AG04449 (cell line): ENCODE data around the gene LCP2.

Experiments used
- CTCF ChIA-PET: fragments of 350-600 bp; formaldehyde crosslinking; extraction: SDS; loops from one replicate; lab custom pipeline; 2021; ENCODE audit warnings: antibody characterized with exemption; lab: Yijun Ruan, JAX
- POLR2A ChIA-PET: fragments of 400-600, 350-600 bp; formaldehyde crosslinking; extraction: SDS; loops from one replicate; lab custom pipeline; 2020; ENCODE audit warnings: antibody characterized with exemption, inconsistent platforms; lab: Yijun Ruan, JAX
- DNase-seq: peaks from one replicate; pipeline ENCODE4 v3.0.0-alpha.2; 2010; ENCODE audit warnings: low read depth, low spot score
- H3K4me3 ChIP-seq: 2 replicates; pipeline ENCODE4 v1.5.1; 2011; ENCODE audit warnings: low read depth, mild to moderate bottlenecking, control low read depth, low read length
- CTCF ChIP-seq: IDR thresholded peaks from one replicate; pipeline ENCODE4 v1.5.1; 2011; ENCODE audit warnings: mild to moderate bottlenecking, moderate library complexity, low read length, control low read depth, inconsistent platforms; ENCODE audit not compliant: insufficient read depth; ENCODE audit errors: missing control alignments

The LCP2 gene

GRCh38 chr5:170301981-170302652, 4.5 kb upstream of the LCP2 start:
- H3K4me3 ChIP-seq: no peak overlapping the region
- ChIA-PET POLR2A (no interaction called here), CTCF (no interaction called here)
- DNase-seq: no peak
- no peak for TF ChIP-seq CTCF

DNA sequence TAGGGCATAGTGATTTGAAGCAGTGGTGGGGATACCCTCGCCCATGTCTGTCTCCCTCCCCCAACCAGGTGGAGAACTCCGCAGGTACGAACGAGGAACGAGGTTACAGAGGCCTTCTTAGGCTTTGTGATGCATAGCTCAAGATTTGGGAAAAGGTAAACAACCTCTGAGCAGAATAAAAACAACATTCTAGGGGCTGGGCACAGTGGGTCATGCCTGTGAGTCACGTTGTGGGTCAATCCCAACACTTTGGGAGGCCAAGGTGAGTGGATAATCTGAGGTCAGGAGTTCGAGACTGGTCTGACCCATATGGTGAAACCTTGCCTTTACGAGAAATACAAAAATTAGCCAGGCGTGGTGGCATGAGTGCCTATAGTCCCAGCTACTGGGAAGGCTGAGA, 3.6 kb upstream of the LCP2 start:
- H3K4me3 ChIP-seq: no peak overlapping the region

GRCh38 chr5:170300361-170301013, 2.9 kb upstream of the LCP2 start:
- no peak for DNase-seq
- H3K4me3 ChIP-seq: no peak overlapping the region
- no peak for TF ChIP-seq CTCF
- ChIA-PET CTCF (interaction anchor here (1.1 to 1.3 kb wide), 2 partner anchors 33 to 74 kb away, joined by 3 read pairs; no protein-coding TSS in a partner anchor), POLR2A (interaction anchor here (1.1 kb wide), 1 partner anchor 8 kb away, joined by 3 read pairs; no protein-coding TSS in a partner anchor)

More for the DNA sequence above, 3.6 kb upstream of the LCP2 start:
- DNase-seq: no peak
- POLR2A ChIA-PET: interaction anchor here (1.1 kb wide), 1 partner anchor 9 kb away, joined by 3 read pairs; no protein-coding TSS in a partner anchor
- CTCF ChIA-PET: no interaction called here
- no peak for TF ChIP-seq CTCF

- DNase-seq: no peak
- ChIA-PET CTCF (no interaction called here), POLR2A (no interaction called here)
- TF ChIP-seq CTCF: no peak
- no peak overlapping the region for H3K4me3 ChIP-seq
Observed at GRCh38 chr5:170296935-170297588, 515 bp downstream of the LCP2 start.

GRCh38 chr5:170296036-170296934, 1.3 kb downstream of the LCP2 start:
- ChIA-PET CTCF (no interaction called here), POLR2A (no interaction called here)
- no peak for DNase-seq
- no peak for TF ChIP-seq CTCF
- H3K4me3 ChIP-seq: no peak overlapping the region
